HG02642 (cell line): ENCODE measurements around the gene IQCH.

Experiments
- ATAC-seq: cut with Tn5 transposase; IDR thresholded peaks from one replicate; pipeline ENCODE4 v1.9.1; 2021; ENCODE audit warnings: mild to moderate bottlenecking; ENCODE audit not compliant: unreplicated experiment, poor library complexity

IQCH gene

GRCh38 chr15:67515557-67515956 is 261.0 kb downstream of the IQCH start:
- no peak for ATAC-seq

GRCh38 chr15:67520321-67521028 is 265.9 kb downstream of the IQCH start:
- ATAC-seq = no peak

GRCh38 chr15:67521029-67521782 is 266.6 kb downstream of the IQCH start, which contains the start of gene C15orf61:
Gene C15orf61 (plus strand): TSS chr15:67521131. CDS start chr15:67521249, 118 bp downstream.
- peak; percentile 80 for ATAC-seq

- no peak for ATAC-seq
Observed at GRCh38 chr15:67521783-67522568, 267.4 kb downstream of the IQCH start.

GRCh38 chr15:67523330-67523729 is 268.7 kb downstream of the IQCH start:
- no peak for ATAC-seq

GRCh38 chr15:67524235-67524634 is 269.6 kb downstream of the IQCH start:
- ATAC-seq = no peak

GRCh38 chr15:67528513-67528912 is 273.9 kb downstream of the IQCH start:
- ATAC-seq = no peak

- ATAC-seq = no peak
Observed at GRCh38 chr15:67531379-67531914, 276.9 kb downstream of the IQCH start.

- ATAC-seq = no peak
Observed at GRCh38 chr15:67533873-67534272, 279.3 kb downstream of the IQCH start.

- ATAC-seq = no peak
Observed at GRCh38 chr15:67534360-67534759, 279.8 kb downstream of the IQCH start.

- ATAC-seq = no peak
Observed at GRCh38 chr15:67537771-67538170, 283.2 kb downstream of the IQCH start.

- ATAC-seq = peak; percentile 72
Observed at GRCh38 chr15:67542420-67543347, 288.1 kb downstream of the IQCH start, which contains the start of gene MAP2K5. Gene MAP2K5 (plus strand): TSS chr15:67542703. CDS start chr15:67543336, 633 bp downstream.

- ATAC-seq = no peak
Observed at GRCh38 chr15:67543348-67543718, 288.7 kb downstream of the IQCH start.

- no peak for ATAC-seq
Observed at GRCh38 chr15:67544475-67544874, 289.9 kb downstream of the IQCH start.

GRCh38 chr15:67545864-67546263 is 291.3 kb downstream of the IQCH start:
- no peak for ATAC-seq

GRCh38 chr15:67547064-67547463 is 292.5 kb downstream of the IQCH start:
- no peak for ATAC-seq

GRCh38 chr15:67547836-67548235 is 293.2 kb downstream of the IQCH start:
- no peak for ATAC-seq

- no peak for ATAC-seq
Observed at GRCh38 chr15:67548236-67548852, 293.8 kb downstream of the IQCH start.
